Mesendoderm (in vitro differentiated cells): ENCODE results near the gene IL16.

Source experiments
- DNase-seq: peaks from one replicate; pipeline ENCODE4 v3.0.0; 2013
- H2AK5ac ChIP-seq: 2 replicates; pipeline ENCODE4 v1.6.1; 2013; ENCODE audit warnings: low read length, inconsistent platforms
- H2BK120ac ChIP-seq: 2 replicates; pipeline ENCODE4 v1.6.1; 2013; ENCODE audit warnings: low read depth, mild to moderate bottlenecking, low read length, moderate library complexity, mixed read lengths
- H2BK15ac ChIP-seq: replicated peaks from 2 replicates; pipeline ENCODE4 v1.6.1; 2013; ENCODE audit warnings: low read depth, mild to moderate bottlenecking, moderate library complexity
- H2BK5ac ChIP-seq: 2 replicates; pipeline ENCODE4 v1.6.1; 2013; ENCODE audit warnings: low read length, inconsistent platforms
- H3K18ac ChIP-seq: 2 replicates; pipeline ENCODE4 v1.6.1; 2013; ENCODE audit warnings: mild to moderate bottlenecking, low read length, mixed read lengths
- H3K23ac ChIP-seq: one replicate; pipeline ENCODE4 v1.6.1; 2013; ENCODE audit warnings: low read length
- H3K27ac ChIP-seq: 2 replicates; pipeline ENCODE4 v1.5.1; 2013; ENCODE audit warnings: low read depth, mild to moderate bottlenecking, inconsistent platforms, low read length, moderate library complexity
- H3K27me3 ChIP-seq: 2 replicates; pipeline ENCODE4 v1.6.1; 2013; ENCODE audit warnings: low read length, control low read depth, mild to moderate bottlenecking, inconsistent platforms; ENCODE audit not compliant: insufficient read depth, poor library complexity
- H3K36me3 ChIP-seq: 2 replicates; pipeline ENCODE4 v1.6.1; 2013; ENCODE audit warnings: low read length, inconsistent platforms; ENCODE audit not compliant: control insufficient read depth, insufficient read depth
- H3K4ac ChIP-seq: one replicate; pipeline ENCODE4 v1.6.1; 2013; ENCODE audit warnings: low read depth, mild to moderate bottlenecking, low read length, moderate library complexity
- H3K4me1 ChIP-seq: 2 replicates; pipeline ENCODE4 v1.6.1; 2013; ENCODE audit warnings: low read depth, low read length, inconsistent platforms; ENCODE audit not compliant: control insufficient read depth
- H3K4me2 ChIP-seq: 2 replicates; pipeline ENCODE4 v1.6.1; 2013; ENCODE audit warnings: low read length
- H3K4me3 ChIP-seq: 2 replicates; pipeline ENCODE4 v1.5.1; 2013; ENCODE audit warnings: mild to moderate bottlenecking, low read length
- H3K56ac ChIP-seq: one replicate; pipeline ENCODE4 v1.6.1; 2013; ENCODE audit warnings: low read length
- H3K79me1 ChIP-seq: 2 replicates; pipeline ENCODE4 v1.6.1; 2013; ENCODE audit warnings: low read length, inconsistent platforms
- H3K79me2 ChIP-seq: 2 replicates; pipeline ENCODE4 v1.6.1; 2013; ENCODE audit warnings: mild to moderate bottlenecking, low read length; ENCODE audit not compliant: control insufficient read depth, insufficient read depth
- H3K9ac ChIP-seq: 2 replicates; pipeline ENCODE4 v1.6.1; 2013; ENCODE audit warnings: low read length, inconsistent platforms
- H4K5ac ChIP-seq: one replicate; pipeline ENCODE4 v1.6.1; 2013; ENCODE audit warnings: low read length
- H4K8ac ChIP-seq: one replicate; pipeline ENCODE4 v1.6.1; 2013; ENCODE audit warnings: low read depth, mild to moderate bottlenecking, control low read depth, low read length, moderate library complexity
- WGBS: extraction: QIAGEN DNeasy Blood & Tissue Kit; methylation state at CpG from one replicate; pipeline ENCODE4 v1.1.7; 2013; ENCODE audit warnings: low lambda C conversion rate, missing lambda C conversion rate; ENCODE audit not compliant: insufficient coverage; ENCODE audit errors: extremely low coverage; 5-methylcytosine and 5-hydroxymethylcytosine counted together

Gene IL16

GRCh38 chr15:81211376-81211775, 14.7 kb downstream of the IL16 start:
- Histone ChIP-seq H3K36me3 (no peaks in the 10 kb centered on the region), H4K5ac (no peak overlapping the region), H3K4ac (no peak overlapping the region), H3K18ac (no peak overlapping the region), H3K4me3 (no peak overlapping the region), H2BK15ac (no peak overlapping the region), H3K9ac (no peak overlapping the region), H2AK5ac (no peak overlapping the region), H2BK120ac (no peak overlapping the region), H3K23ac (no peak overlapping the region), H3K79me1 (no peaks in the 10 kb centered on the region), H3K4me1 (no peaks in the 10 kb centered on the region), H3K4me2 (no peak overlapping the region), H2BK5ac (no peak overlapping the region), H3K27me3 (no peaks in the 10 kb centered on the region), H3K79me2 (no peaks in the 10 kb centered on the region), H3K27ac (no peak overlapping the region), H4K8ac (no peak overlapping the region), H3K56ac (no peak overlapping the region)
- no CpG with 5 or more reads among the region's 4 CpGs for WGBS
- DNase-seq: no peak

- Histone ChIP-seq H3K27me3 (no peaks in the 10 kb centered on the region), H3K4ac (no peak overlapping the region), H3K4me3 (no peak overlapping the region), H3K9ac (no peak overlapping the region), H2BK5ac (no peak overlapping the region), H3K27ac (no peak overlapping the region), H2AK5ac (no peak overlapping the region), H4K8ac (no peak overlapping the region), H3K18ac (no peak overlapping the region), H4K5ac (no peak overlapping the region), H2BK15ac (no peak overlapping the region), H3K4me1 (no peaks in the 10 kb centered on the region), H3K79me2 (no peaks in the 10 kb centered on the region), H3K4me2 (no peak overlapping the region), H3K79me1 (no peaks in the 10 kb centered on the region), H3K36me3 (no peaks in the 10 kb centered on the region), H3K56ac (no peak overlapping the region), H2BK120ac (no peak overlapping the region), H3K23ac (no peak overlapping the region)
- no peak for DNase-seq
Observed at GRCh38 chr15:81213982-81214381, 17.3 kb downstream of the IL16 start.

GRCh38 chr15:81215531-81215930, 18.9 kb downstream of the IL16 start:
- WGBS: no CpG with 5 or more reads among the region's 2 CpGs

GRCh38 chr15:81215983-81216382, 19.3 kb downstream of the IL16 start:
- Histone ChIP-seq H3K36me3 (no peaks in the 10 kb centered on the region), H3K27me3 (no peaks in the 10 kb centered on the region), H3K79me2 (no peaks in the 10 kb centered on the region), H3K23ac (no peak overlapping the region), H3K18ac (no peak overlapping the region), H3K9ac (no peak overlapping the region), H2BK120ac (no peak overlapping the region), H4K8ac (no peak overlapping the region), H3K79me1 (no peaks in the 10 kb centered on the region), H3K56ac (no peak overlapping the region), H3K4me3 (no peak overlapping the region), H3K4me1 (no peaks in the 10 kb centered on the region), H3K4me2 (no peak overlapping the region), H4K5ac (no peak overlapping the region), H3K4ac (no peak overlapping the region), H2BK15ac (no peak overlapping the region), H3K27ac (no peak overlapping the region), H2BK5ac (no peak overlapping the region), H2AK5ac (no peak overlapping the region)
- WGBS: no CpG with 5 or more reads among the region's 2 CpGs
- no peak for DNase-seq

More at GRCh38 chr15:81215531-81215930, 18.9 kb downstream of the IL16 start:
- Histone ChIP-seq H2BK120ac (no peak overlapping the region), H3K56ac (no peak overlapping the region), H2BK5ac (no peak overlapping the region), H3K27me3 (no peaks in the 10 kb centered on the region), H3K79me2 (no peaks in the 10 kb centered on the region), H2AK5ac (no peak overlapping the region), H4K8ac (no peak overlapping the region), H3K4me1 (no peaks in the 10 kb centered on the region), H3K36me3 (no peaks in the 10 kb centered on the region), H3K18ac (no peak overlapping the region), H3K9ac (no peak overlapping the region), H4K5ac (no peak overlapping the region), H3K79me1 (no peaks in the 10 kb centered on the region), H3K4me3 (no peak overlapping the region), H3K4me2 (no peak overlapping the region), H3K4ac (no peak overlapping the region), H2BK15ac (no peak overlapping the region), H3K23ac (no peak overlapping the region), H3K27ac (no peak overlapping the region)
- no peak for DNase-seq

- Histone ChIP-seq H3K56ac (no peak overlapping the region), H3K36me3 (no peaks in the 10 kb centered on the region), H3K4me2 (no peak overlapping the region), H2BK5ac (no peak overlapping the region), H2BK120ac (no peak overlapping the region), H4K5ac (no peak overlapping the region), H3K23ac (no peak overlapping the region), H3K4me3 (no peak overlapping the region), H3K27ac (no peak overlapping the region), H3K79me2 (no peaks in the 10 kb centered on the region), H4K8ac (no peak overlapping the region), H3K4me1 (no peaks in the 10 kb centered on the region), H3K27me3 (no peaks in the 10 kb centered on the region), H2BK15ac (no peak overlapping the region), H2AK5ac (no peak overlapping the region), H3K9ac (no peak overlapping the region), H3K79me1 (no peaks in the 10 kb centered on the region), H3K18ac (no peak overlapping the region), H3K4ac (no peak overlapping the region)
- WGBS: no CpG with 5 or more reads among the region's 3 CpGs
- DNase-seq: peak; percentile 69
Observed at GRCh38 chr15:81216422-81216821, 19.7 kb downstream of the IL16 start.

GRCh38 chr15:81221449-81221848, 24.8 kb downstream of the IL16 start:
- Histone ChIP-seq H3K4ac (no peak overlapping the region), H3K36me3 (no peaks in the 10 kb centered on the region), H3K18ac (no peak overlapping the region), H3K4me3 (no peak overlapping the region), H4K5ac (no peak overlapping the region), H2AK5ac (no peak overlapping the region), H2BK120ac (no peak overlapping the region), H3K27me3 (no peaks in the 10 kb centered on the region), H3K79me2 (no peaks in the 10 kb centered on the region), H3K23ac (no peak overlapping the region), H3K9ac (no peak overlapping the region), H3K4me2 (no peak overlapping the region), H3K56ac (no peak overlapping the region), H3K79me1 (no peaks in the 10 kb centered on the region), H2BK5ac (no peak overlapping the region), H3K27ac (no peak overlapping the region), H4K8ac (no peak overlapping the region), H2BK15ac (no peak overlapping the region), H3K4me1 (no peaks in the 10 kb centered on the region)
- no peak for DNase-seq
- no CpG with 5 or more reads among the region's 1 CpG for WGBS
